ENCODE measurements around the gene MT1HL1.

MT1HL1 gene

DNA sequence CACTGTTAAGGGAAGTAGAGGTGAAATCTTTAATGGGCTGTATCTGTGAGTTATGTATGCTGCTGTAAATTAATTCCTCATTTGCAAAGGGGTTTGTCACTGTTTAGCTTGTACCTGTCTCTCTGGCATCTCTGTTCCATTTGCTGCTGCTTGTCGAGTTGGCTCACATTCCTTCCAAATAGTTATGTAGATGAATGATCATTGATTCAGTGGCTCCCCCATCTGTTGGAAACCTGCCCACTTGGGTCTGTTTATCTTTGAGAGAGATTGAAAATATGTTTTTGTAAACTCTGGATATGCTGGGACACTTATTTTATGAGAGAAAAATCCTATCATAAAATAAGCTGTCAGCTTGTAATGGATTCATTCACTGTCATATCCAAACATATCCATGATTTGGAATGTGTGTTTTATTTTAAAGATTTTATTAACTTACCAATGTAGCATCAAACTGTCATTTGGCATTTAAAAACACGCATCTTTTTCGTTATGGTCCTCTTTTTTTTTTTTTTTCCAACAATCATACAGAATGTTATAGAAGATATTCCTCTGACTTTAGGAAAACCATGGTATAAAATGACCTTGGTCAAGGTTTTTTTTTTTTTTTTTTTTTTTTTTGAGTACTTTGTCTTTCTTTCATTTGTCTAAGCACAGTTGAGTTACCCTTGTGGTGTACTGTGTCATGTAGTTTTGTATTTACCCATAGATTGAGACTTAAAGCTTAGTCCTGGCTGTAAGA, 41.2 kb upstream of the MT1HL1 start:
- TF ChIP-seq CTCF (IDR thresholded peaks at IDR 0.05; ENCODE audit: low read depth, low read length, poor library complexity, severe bottlenecking): peak; percentile 19
- no peak for TF ChIP-seq EZH2phosphoT487 (IDR thresholded peaks at IDR 0.05; ENCODE audit: borderline replicate concordance, low read length)
- no peaks in the 10 kb centered on the region for H4K20me1 ChIP-seq (ENCODE audit: control insufficient read depth, insufficient read depth, low read depth, low read length)
- no peaks in the 10 kb centered on the region for H3K9me3 ChIP-seq (ENCODE audit: control insufficient read depth, insufficient read depth, low read length)
- H3F3A ChIP-seq (ENCODE audit: control insufficient read depth, insufficient read depth): no peaks in the 10 kb centered on the region
- peaks cover 4% of the 10 kb centered on the region for H3K27me3 ChIP-seq (ENCODE audit: control insufficient read depth, low read length)
- H3K9me2 ChIP-seq (replicated peaks; ENCODE audit: control insufficient read depth, low read length): no peaks in the 10 kb centered on the region
- no peak overlapping the region for H3K4me2 ChIP-seq (ENCODE audit: low read length)
- no peak overlapping the region for H3K4me3 ChIP-seq (ENCODE audit: low read length)
- no peak overlapping the region for H3K27ac ChIP-seq (ENCODE audit: low read depth, low read length)
- no peaks in the 10 kb centered on the region for H3K4me1 ChIP-seq (ENCODE audit: control insufficient read depth, low read length)
- H3K79me2 ChIP-seq (ENCODE audit: control insufficient read depth, low read length): no peaks in the 10 kb centered on the region
- H3K36me3 ChIP-seq (ENCODE audit: control insufficient read depth, low read length): no peaks in the 10 kb centered on the region

DNA sequence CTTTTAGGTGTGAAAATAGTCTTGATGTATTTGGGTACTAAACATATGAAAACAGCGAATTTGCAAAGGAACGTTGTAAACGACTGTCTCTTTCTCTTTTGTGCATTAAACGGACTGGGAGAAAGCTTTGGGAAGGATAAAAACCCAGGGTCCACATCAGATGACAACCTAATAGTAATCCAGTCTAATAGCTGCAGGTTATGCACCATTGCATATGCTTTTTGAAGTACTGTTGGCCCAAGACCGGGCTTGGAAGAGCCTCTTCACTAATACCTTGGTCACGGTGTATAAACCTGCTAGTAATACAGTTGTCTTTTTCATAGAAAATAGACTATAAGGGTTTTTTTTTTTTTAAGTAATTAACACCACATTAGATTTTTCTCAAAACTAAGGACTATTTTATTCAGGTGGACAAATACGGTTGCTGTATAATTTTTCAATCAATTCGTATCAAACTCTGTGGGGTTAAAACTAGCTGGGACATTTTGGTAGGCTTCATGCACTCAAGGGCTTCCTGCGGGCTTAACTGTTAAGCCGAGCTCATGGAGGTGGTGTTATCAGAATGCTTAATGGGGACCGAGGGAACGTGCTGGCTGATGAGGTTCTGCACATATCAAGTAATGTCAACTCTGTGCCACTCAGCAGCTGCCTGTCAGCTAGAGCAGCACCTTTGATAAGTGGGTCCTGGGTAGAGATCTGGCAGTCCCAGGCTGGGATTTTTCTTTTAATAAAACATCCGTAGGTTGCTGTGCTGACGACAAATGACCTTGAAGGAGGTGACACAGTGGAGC, 39.8 kb upstream of the MT1HL1 start:
- TF ChIP-seq EZH2phosphoT487 (IDR thresholded peaks at IDR 0.05; ENCODE audit: borderline replicate concordance, low read length): no peak
- no peak for TF ChIP-seq CTCF (IDR thresholded peaks at IDR 0.05; ENCODE audit: low read depth, low read length, poor library complexity, severe bottlenecking)
- Histone ChIP-seq H3K9me2 (replicated peaks; ENCODE audit: control insufficient read depth, low read length) (no peaks in the 10 kb centered on the region), H3K27ac (ENCODE audit: low read depth, low read length) (no peak overlapping the region), H3K27me3 (ENCODE audit: control insufficient read depth, low read length) (peaks cover 4% of the 10 kb centered on the region), H3K4me1 (ENCODE audit: control insufficient read depth, low read length) (no peaks in the 10 kb centered on the region), H4K20me1 (ENCODE audit: control insufficient read depth, insufficient read depth, low read depth, low read length) (no peaks in the 10 kb centered on the region), H3K36me3 (ENCODE audit: control insufficient read depth, low read length) (no peaks in the 10 kb centered on the region), H3F3A (ENCODE audit: control insufficient read depth, insufficient read depth) (no peaks in the 10 kb centered on the region), H3K9me3 (ENCODE audit: control insufficient read depth, insufficient read depth, low read length) (no peaks in the 10 kb centered on the region), H3K4me2 (ENCODE audit: low read length) (no peak overlapping the region), H3K79me2 (ENCODE audit: control insufficient read depth, low read length) (no peaks in the 10 kb centered on the region), H3K4me3 (ENCODE audit: low read length) (no peak overlapping the region)

DNA sequence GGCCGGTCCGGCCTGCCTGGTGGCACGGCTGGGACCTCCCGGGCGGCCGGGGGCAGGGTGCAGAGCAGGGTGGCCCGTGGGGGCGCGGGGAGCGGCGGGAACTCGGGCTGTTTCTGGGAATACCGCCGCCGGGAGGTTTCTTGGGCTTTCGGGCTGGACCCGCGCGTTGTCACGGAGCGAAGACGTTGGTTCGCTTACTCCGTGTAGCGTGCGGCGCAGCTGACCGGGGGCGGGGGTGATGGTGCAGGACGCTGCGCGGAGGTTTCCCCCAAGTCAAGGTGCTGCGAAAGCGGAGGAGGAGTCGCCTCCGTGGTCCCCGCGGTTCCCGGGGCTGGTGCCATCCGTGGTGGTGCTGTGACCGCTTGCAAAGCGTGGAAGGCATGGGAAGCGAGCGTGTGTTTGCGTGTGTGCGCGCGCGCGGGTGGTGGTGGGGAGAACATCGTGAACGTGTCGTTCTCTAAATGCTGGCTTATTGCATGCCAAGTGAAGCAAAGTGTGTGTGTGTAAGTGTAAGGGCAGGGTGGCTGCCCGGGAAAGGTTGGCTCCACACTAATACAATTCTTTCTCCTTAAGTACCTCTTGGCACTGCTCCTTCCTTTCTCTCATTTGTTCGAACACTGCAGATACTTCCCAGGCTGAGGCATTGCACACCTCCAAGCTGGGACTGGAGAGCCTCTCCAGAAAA, 38.8 kb upstream of the MT1HL1 start:
- Histone ChIP-seq H3F3A (ENCODE audit: control insufficient read depth, insufficient read depth) (no peaks in the 10 kb centered on the region), H4K20me1 (ENCODE audit: control insufficient read depth, insufficient read depth, low read depth, low read length) (no peaks in the 10 kb centered on the region), H3K9me2 (replicated peaks; ENCODE audit: control insufficient read depth, low read length) (no peaks in the 10 kb centered on the region), H3K79me2 (ENCODE audit: control insufficient read depth, low read length) (no peaks in the 10 kb centered on the region), H3K4me1 (ENCODE audit: control insufficient read depth, low read length) (no peaks in the 10 kb centered on the region), H3K4me2 (ENCODE audit: low read length) (no peak overlapping the region), H3K9me3 (ENCODE audit: control insufficient read depth, insufficient read depth, low read length) (no peaks in the 10 kb centered on the region), H3K36me3 (ENCODE audit: control insufficient read depth, low read length) (no peaks in the 10 kb centered on the region), H3K27me3 (ENCODE audit: control insufficient read depth, low read length) (peaks cover 4% of the 10 kb centered on the region), H3K27ac (ENCODE audit: low read depth, low read length) (no peak overlapping the region), H3K4me3 (ENCODE audit: low read length) (no peak overlapping the region)
- no peak for TF ChIP-seq CTCF (IDR thresholded peaks at IDR 0.05; ENCODE audit: low read depth, low read length, poor library complexity, severe bottlenecking)
- no peak for TF ChIP-seq EZH2phosphoT487 (IDR thresholded peaks at IDR 0.05; ENCODE audit: borderline replicate concordance, low read length)
